ENCODE measurements around the gene TNFRSF18.
A peak's percentile ranks its signal among the peaks of the same experiment; 100 is the strongest.

Gene TNFRSF18

DNA sequence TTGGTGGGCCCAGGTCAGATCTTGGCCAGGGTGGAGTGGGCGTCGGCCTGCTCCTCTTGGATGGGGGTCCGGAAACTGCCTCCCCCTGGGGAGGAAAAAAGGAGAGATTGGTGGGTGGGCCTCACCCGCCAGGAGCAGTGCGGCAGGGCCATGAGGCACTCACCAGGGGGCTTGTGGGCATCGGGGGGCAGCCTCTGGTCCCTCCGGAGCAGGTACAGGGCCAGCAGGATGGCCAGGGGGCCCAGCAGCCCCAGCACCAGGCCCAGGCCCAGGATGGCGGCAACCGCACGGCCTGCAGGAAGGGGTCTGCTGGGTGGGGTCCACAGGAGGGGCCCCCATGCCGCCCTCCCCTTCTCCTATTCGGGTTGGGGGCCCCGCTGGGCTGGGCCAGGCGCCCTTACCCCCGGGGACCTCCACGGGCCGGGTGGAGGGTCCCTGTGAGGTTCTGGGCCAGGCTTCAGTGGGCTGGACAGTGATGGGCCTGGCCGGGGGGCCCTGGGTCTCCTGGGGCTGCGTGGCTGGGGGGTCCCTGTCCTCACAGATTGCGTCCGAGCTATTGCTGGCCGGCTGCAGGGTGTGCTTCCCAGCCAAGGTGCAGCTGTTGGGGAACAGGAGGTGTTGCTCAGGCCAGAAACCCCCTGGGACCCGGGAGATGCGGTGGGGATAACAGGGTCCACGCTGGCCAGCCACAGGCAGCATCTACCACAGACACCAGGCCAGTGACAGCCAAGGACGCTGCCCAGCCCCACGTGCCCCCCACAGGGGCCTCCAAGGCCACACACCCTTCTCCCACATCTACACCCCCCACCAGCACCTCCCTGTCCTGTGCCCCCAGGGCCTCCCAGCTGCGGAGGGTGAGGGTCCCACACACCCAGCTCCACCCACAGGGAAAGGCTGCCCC, 5.4 kb upstream of the TNFRSF18 start:
- DNase-seq (ENCODE audit: low read depth): no peak

GRCh38 chr1:1210726-1211540, 4.5 kb upstream of the TNFRSF18 start:
- no peak for DNase-seq (ENCODE audit: low read depth)

GRCh38 chr1:1208713-1209433, 2.5 kb upstream of the TNFRSF18 start:
- no peak for DNase-seq (ENCODE audit: low read depth)

GRCh38 chr1:1207571-1207892, 1.1 kb upstream of the TNFRSF18 start:
- no peak for DNase-seq (ENCODE audit: low read depth)

- no peak for DNase-seq (ENCODE audit: low read depth)
Observed at GRCh38 chr1:1206966-1207531, 657 bp upstream of the TNFRSF18 start.

- no peak for DNase-seq (ENCODE audit: low read depth)
Observed at GRCh38 chr1:1205769-1206375, 520 bp downstream of the TNFRSF18 start.

DNA sequence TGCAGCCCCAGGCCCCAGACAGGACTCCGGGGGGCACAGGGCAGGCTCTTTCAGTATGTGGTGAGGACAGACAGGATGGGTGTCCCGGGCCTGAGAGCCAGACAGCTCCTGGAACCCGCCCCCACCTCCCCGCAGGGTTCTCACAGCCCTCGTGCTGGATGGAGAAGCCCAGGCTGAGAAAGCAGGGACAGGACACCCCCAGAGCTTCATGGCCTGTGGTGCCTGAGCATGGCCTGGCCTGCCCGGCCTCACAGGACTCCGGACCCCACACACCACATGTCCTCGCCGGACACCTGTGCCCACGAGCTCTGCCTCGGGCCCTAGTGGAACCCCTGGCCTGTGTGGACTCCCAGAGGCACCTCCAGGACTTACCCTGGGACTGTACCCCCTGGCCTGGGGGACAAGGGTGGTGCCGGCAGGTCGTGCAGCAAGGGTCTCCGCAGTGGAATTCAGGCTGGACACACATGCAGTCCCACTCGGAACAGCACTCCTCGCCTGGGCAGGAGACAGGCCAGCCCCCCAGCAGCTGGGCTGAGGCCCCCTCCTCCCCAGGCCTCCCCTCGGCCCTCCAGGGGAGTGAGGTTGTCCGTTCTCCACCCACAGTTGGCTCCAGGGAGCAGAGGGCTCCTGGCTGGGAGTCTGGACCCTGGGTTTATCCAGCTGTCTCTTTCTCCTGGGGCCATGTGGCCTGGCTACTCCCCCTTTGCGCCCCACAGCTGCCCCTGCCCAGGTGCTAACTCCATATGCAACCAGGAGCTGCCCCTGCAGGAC, 1.2 kb downstream of the TNFRSF18 start:
- DNase-seq (ENCODE audit: low read depth): no peak

DNA sequence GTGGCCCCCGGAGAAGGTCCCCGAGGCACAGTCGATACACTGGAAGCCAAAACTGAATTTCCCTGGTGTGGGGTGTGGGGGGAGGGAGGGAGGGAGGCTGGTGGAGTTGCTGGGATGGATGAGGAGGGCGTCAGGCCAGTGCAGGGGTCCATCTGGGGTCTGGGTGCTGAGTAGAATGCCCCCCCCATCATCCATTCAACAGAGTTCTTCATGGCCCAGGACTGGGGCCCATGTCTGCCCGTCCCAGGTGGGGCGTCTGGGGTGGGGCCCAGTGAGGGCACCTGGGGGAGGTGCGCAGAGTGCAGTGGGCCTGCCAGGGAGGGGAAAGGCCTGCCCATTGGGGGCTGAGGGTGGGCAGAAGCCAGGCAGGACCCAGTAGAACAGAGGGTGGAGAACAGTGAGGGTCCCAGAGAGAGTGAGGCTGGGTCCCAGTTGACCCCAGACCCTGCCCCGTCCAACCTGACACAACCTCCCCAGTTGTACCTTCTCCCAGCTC, 1.9 kb downstream of the TNFRSF18 start:
- DNase-seq (ENCODE audit: low read depth): no peak

- no peak for DNase-seq (ENCODE audit: low read depth)
Observed at GRCh38 chr1:1203561-1204424, 2.6 kb downstream of the TNFRSF18 start.

GRCh38 chr1:1202831-1203560, 3.4 kb downstream of the TNFRSF18 start:
- DNase-seq (ENCODE audit: low read depth): no peak

- peak; percentile 29 for DNase-seq (ENCODE audit: low read depth)
Observed at GRCh38 chr1:1200876-1201810, 5.2 kb downstream of the TNFRSF18 start.

- no peak for DNase-seq (ENCODE audit: low read depth)
Observed at GRCh38 chr1:1199961-1200875, 6.2 kb downstream of the TNFRSF18 start.

DNA sequence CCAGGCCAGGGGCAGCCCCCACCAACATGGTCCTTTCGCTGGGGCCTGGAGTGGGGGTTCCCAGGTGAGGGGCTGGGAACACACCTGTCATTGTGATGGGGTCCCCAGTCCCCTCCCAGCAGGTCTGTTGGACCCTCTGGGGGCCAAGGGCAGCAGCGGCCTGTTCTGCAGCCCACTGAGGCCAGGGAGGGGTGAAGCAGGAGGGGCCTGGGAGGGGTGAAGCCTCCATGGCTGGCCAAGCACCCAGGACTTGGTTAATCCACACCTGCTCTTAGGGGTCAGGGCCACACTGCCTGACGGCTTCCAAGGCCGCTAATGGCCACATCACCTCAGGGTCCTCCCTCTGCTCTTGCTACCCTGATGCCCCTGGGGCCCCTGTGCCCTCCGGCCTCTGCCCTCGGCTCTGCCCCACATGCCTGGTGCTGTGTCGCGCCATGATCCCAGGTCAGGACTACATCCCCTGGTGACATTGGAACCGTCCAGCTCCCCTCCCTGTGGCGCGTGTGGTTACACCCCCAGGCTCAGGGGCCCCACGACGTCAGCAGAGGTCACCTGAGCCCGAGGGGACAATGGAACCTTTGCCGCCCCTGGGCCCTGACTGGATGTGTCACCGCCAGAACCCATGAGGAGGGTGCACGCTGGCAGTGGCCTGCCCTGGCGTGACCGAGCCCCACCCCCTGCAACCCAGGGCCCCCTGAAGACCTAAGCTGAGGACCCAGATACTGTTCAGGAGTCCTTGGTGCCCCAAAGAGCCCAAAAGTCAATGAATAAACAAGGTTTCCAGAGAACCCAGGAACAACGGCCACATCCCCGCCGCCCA, 7.0 kb downstream of the TNFRSF18 start:
- no peak for DNase-seq (ENCODE audit: low read depth)

DNA sequence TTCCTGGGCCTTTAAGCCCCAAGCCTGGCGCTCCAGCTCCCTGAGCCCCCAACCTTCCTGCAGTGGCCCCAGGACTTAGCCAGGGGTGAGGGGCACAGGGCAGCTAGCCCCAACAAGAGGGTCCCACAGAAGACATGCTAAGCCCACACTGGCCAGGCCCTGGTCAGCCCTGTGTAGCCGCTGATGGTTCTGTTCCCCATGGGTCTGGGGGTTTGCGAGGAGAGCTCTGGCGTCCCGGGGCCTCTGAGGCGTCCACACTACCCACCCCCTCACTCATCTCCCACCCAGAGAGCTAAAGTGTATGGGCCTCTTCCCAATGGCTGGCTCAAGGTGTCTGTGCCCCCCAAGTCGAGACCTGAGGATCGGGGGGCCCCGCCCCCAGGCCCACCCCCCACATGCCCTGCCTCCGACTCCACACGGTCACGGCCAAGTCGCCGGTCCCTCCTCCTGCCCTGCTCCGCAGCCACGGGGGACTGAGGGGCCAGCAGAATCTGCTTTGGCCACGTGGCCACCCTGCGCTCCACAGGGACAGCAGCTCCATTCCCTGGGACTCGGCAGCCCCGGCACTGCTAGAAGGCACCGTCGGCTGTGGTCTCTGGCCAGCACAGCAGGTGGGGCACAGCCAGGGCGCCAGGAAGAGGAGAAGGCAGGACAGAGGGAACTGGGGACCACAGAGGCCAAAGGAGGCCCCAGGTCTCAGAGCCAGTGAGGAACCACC, 7.8 kb downstream of the TNFRSF18 start:
- no peak for DNase-seq (ENCODE audit: low read depth)
